Stimulated activated naive CD8-positive, alpha-beta T cell treated with anti-CD3 and anti-CD28 coated beads, Interleukin-15, Interleukin-2, amounts not matched to agents 100 ng/mL and 50 ng/mL, for 24 hours (primary cell): ENCODE results near the gene ATXN1.

ENCODE experiments used
- H3K27ac Mint-ChIP-seq: one replicate; pipeline ENCODE4 v1.8.0; 2021; ENCODE audit warnings: mild to moderate bottlenecking, mixed read lengths
- H3K27me3 Mint-ChIP-seq: one replicate; pipeline ENCODE4 v1.8.0; 2021; ENCODE audit warnings: mixed read lengths
- H3K36me3 Mint-ChIP-seq: one replicate; pipeline ENCODE4 v1.8.0; 2021; ENCODE audit warnings: low read depth, mixed read lengths
- H3K4me1 Mint-ChIP-seq: one replicate; pipeline ENCODE4 v1.8.0; 2021; ENCODE audit warnings: low read depth, mixed read lengths
- H3K4me3 Mint-ChIP-seq: one replicate; pipeline ENCODE4 v1.8.0; 2021; ENCODE audit warnings: mild to moderate bottlenecking, mixed read lengths
- H3K9me3 Mint-ChIP-seq: one replicate; pipeline ENCODE4 v1.8.0; 2021; ENCODE audit warnings: mixed read lengths

ATXN1 gene

GRCh38 chr6:16362296-16362695 lies 399.0 kb downstream of the ATXN1 start:
- no peaks in the 10 kb centered on the region for H3K27me3 Mint-ChIP-seq
- peaks cover 14% of the 10 kb centered on the region for H3K36me3 Mint-ChIP-seq
- H3K4me1 Mint-ChIP-seq = no peaks in the 10 kb centered on the region
- no peak overlapping the region for H3K4me3 Mint-ChIP-seq
- H3K27ac Mint-ChIP-seq = no peak overlapping the region
- no peaks in the 10 kb centered on the region for H3K9me3 Mint-ChIP-seq

DNA sequence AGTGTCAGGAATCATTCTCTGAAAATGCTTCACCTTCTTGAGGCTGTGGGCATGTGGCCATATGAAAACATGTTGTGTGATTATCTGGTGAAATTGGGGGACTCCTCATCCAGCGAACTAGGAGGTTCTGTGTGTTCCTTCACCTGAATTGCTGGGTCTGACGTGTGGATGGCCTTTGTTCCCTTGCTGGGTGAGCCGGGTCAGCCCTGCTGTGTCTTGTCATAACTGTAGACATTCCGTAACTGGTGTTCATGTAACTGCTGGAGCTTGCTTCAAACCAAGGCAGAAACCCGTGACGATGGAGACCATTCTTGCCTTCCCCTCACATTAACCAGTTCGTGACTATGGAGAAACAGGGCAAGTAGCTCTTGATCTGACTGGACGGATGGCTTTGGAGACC lies 399.4 kb downstream of the ATXN1 start:
- H3K36me3 Mint-ChIP-seq = peaks cover 14% of the 10 kb centered on the region
- H3K27ac Mint-ChIP-seq = no peak overlapping the region
- H3K27me3 Mint-ChIP-seq = no peaks in the 10 kb centered on the region
- H3K4me3 Mint-ChIP-seq = no peak overlapping the region
- no peaks in the 10 kb centered on the region for H3K9me3 Mint-ChIP-seq
- H3K4me1 Mint-ChIP-seq = no peaks in the 10 kb centered on the region

GRCh38 chr6:16361121-16361520 lies 400.1 kb downstream of the ATXN1 start:
- H3K36me3 Mint-ChIP-seq = peaks cover 14% of the 10 kb centered on the region
- no peak overlapping the region for H3K4me3 Mint-ChIP-seq
- peaks cover 7% of the 10 kb centered on the region for H3K4me1 Mint-ChIP-seq
- no peaks in the 10 kb centered on the region for H3K27me3 Mint-ChIP-seq
- no peak overlapping the region for H3K27ac Mint-ChIP-seq
- no peaks in the 10 kb centered on the region for H3K9me3 Mint-ChIP-seq

- H3K9me3 Mint-ChIP-seq = no peaks in the 10 kb centered on the region
- H3K4me3 Mint-ChIP-seq = no peak overlapping the region
- H3K27ac Mint-ChIP-seq = no peak overlapping the region
- peaks cover 12% of the 10 kb centered on the region for H3K4me1 Mint-ChIP-seq
- H3K27me3 Mint-ChIP-seq = no peaks in the 10 kb centered on the region
- H3K36me3 Mint-ChIP-seq = peaks cover 14% of the 10 kb centered on the region
These were observed 400.9 kb downstream of the ATXN1 start for GRCh38 chr6:16360365-16360764.

GRCh38 chr6:16359563-16359962 lies 401.7 kb downstream of the ATXN1 start:
- Mint-ChIP-seq H3K36me3 (peaks cover 14% of the 10 kb centered on the region), H3K4me3 (no peak overlapping the region), H3K27me3 (no peaks in the 10 kb centered on the region), H3K9me3 (no peaks in the 10 kb centered on the region), H3K4me1 (peaks cover 12% of the 10 kb centered on the region), H3K27ac (no peak overlapping the region)

DNA sequence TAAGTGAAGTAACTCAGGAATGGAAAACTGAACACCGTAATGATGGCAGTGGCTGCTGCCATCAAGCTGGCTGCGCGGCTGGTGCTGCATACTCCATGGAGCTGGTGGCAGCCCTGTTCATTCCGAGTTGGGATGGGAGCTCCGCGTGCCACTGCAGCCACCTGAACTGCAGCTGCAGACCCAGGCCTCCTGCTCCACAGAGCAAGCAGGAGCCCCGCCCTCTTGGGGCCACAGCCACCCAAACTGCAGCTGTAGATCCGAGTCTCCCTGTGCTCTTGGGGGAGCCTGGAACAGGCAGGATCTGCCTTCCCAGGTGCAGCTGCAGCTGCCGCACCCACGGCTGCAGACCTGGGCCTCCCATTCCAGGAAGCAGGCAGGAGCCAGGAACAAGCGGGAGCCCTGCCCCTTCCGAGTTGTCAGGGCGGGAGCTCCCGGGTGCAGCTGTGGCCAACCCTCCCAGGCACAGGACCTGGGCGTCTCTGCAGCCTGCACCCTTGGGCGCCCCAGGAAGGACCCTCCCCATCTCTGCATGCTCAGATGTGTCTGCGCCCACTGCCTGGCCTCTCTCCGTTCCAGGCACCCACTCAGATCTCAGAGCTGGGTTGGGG lies 402.6 kb downstream of the ATXN1 start:
- no peak overlapping the region for H3K4me3 Mint-ChIP-seq
- H3K4me1 Mint-ChIP-seq = peaks cover 12% of the 10 kb centered on the region
- no peak overlapping the region for H3K27ac Mint-ChIP-seq
- H3K9me3 Mint-ChIP-seq = no peaks in the 10 kb centered on the region
- H3K27me3 Mint-ChIP-seq = no peaks in the 10 kb centered on the region
- H3K36me3 Mint-ChIP-seq = peaks cover 14% of the 10 kb centered on the region

GRCh38 chr6:16355699-16356446 lies 405.4 kb downstream of the ATXN1 start:
- H3K9me3 Mint-ChIP-seq = no peaks in the 10 kb centered on the region
- H3K27ac Mint-ChIP-seq = no peak overlapping the region
- H3K4me1 Mint-ChIP-seq = peaks cover 12% of the 10 kb centered on the region
- H3K4me3 Mint-ChIP-seq = no peak overlapping the region
- H3K27me3 Mint-ChIP-seq = no peaks in the 10 kb centered on the region
- peaks cover 3% of the 10 kb centered on the region for H3K36me3 Mint-ChIP-seq

- H3K4me3 Mint-ChIP-seq = no peak overlapping the region
- no peak overlapping the region for H3K27ac Mint-ChIP-seq
- no peaks in the 10 kb centered on the region for H3K9me3 Mint-ChIP-seq
- H3K36me3 Mint-ChIP-seq = peaks cover 3% of the 10 kb centered on the region
- H3K4me1 Mint-ChIP-seq = peaks cover 12% of the 10 kb centered on the region
- H3K27me3 Mint-ChIP-seq = no peaks in the 10 kb centered on the region
These were observed 406.0 kb downstream of the ATXN1 start for GRCh38 chr6:16355238-16355637.

DNA sequence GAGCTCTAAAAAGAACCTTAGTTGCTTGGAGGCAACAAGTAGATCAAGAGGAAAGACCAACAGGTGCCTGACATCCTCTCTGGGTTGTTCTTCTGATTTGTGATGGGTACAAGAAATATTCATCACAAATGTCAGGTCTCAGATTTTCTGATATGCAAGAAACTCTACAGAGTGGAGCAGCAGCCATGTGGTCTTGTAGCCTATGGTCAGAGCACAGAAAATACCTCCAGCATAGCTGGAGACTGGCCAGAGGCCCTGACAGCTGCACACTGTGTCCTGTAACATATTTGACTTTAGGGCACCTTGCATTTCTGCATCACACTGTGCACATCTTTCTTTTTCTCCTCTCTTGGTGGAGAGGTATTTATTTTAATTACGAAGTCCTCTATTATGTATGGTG lies 406.6 kb downstream of the ATXN1 start:
- H3K36me3 Mint-ChIP-seq = peaks cover 3% of the 10 kb centered on the region
- no peaks in the 10 kb centered on the region for H3K27me3 Mint-ChIP-seq
- H3K9me3 Mint-ChIP-seq = no peaks in the 10 kb centered on the region
- H3K27ac Mint-ChIP-seq = no peak overlapping the region
- no peak overlapping the region for H3K4me3 Mint-ChIP-seq
- H3K4me1 Mint-ChIP-seq = peaks cover 12% of the 10 kb centered on the region

DNA sequence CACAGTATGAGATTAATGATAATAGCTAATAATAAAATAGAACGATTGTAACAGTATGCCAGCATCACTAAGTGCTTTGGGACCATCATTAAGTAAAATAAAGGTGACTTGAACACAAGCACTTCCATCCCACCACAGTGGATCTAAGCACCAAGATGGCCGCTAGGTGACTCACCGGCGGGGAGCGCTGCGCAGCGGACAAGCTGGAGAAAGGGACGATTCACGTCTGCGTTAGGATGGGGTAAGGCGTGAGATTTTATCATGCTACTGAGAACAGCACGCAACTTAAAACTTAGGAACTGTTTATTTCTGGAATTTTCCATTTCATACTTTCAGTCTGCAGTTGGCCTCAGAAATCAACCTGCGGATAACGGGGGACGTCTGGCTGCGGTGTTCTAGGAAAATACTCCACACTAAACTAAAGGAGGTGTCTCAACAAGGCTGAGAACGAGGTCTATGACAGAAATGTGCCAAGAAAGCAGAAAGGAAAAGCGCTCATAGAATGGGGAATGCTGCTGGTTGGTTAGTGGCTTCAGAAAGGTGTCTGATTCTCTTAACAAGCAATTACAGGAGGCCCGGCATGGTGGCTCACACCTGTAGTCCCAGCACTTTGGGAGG lies 408.3 kb downstream of the ATXN1 start:
- H3K4me1 Mint-ChIP-seq = peaks cover 12% of the 10 kb centered on the region
- H3K9me3 Mint-ChIP-seq = no peaks in the 10 kb centered on the region
- no peak overlapping the region for H3K27ac Mint-ChIP-seq
- H3K36me3 Mint-ChIP-seq = peaks cover 3% of the 10 kb centered on the region
- no peak overlapping the region for H3K4me3 Mint-ChIP-seq
- no peaks in the 10 kb centered on the region for H3K27me3 Mint-ChIP-seq

DNA sequence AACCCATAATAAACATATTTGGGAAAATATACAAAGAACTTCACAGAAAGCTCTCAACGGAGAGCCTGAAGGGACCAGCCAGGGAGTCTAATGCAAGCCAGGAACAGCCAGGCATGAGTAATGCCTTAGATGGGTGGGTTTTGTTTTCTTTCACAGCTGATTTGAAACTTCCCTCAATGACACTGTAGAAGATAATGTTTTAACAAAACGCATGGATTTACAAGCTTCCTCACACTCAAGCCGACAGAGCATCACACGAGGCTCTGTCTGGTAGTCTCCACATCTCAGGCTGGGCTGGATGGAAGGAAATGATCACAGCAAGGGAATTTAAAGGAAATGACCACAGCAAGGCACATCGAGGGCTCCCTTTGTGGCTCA lies 409.0 kb downstream of the ATXN1 start:
- no peak overlapping the region for H3K27ac Mint-ChIP-seq
- peaks cover 12% of the 10 kb centered on the region for H3K4me1 Mint-ChIP-seq
- H3K36me3 Mint-ChIP-seq = peaks cover 3% of the 10 kb centered on the region
- no peak overlapping the region for H3K4me3 Mint-ChIP-seq
- H3K9me3 Mint-ChIP-seq = no peaks in the 10 kb centered on the region
- H3K27me3 Mint-ChIP-seq = no peaks in the 10 kb centered on the region

DNA sequence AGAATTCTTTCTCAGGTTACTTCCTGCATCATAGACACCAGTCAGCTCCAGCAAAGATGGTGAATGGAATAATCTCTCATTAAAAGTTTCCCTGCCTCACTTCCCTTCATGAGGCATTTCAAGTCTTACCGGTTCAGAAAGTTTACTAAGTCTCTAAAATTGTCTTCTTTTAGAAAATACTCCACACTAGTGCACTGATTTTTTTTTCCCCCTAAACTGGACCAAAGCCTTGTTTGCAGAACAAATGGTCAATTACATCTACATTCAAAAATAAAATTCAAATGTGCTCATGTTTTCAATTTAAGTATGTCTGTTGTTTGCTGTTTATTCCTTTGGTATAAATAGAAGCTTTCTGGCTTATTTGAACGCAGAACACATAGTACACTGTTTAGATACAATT lies 411.7 kb downstream of the ATXN1 start:
- no peaks in the 10 kb centered on the region for H3K9me3 Mint-ChIP-seq
- no peak overlapping the region for H3K4me3 Mint-ChIP-seq
- no peak overlapping the region for H3K27ac Mint-ChIP-seq
- no peaks in the 10 kb centered on the region for H3K27me3 Mint-ChIP-seq
- H3K4me1 Mint-ChIP-seq = no peaks in the 10 kb centered on the region
- peaks cover 3% of the 10 kb centered on the region for H3K36me3 Mint-ChIP-seq

GRCh38 chr6:16346831-16347230 lies 414.4 kb downstream of the ATXN1 start:
- Mint-ChIP-seq H3K9me3 (no peaks in the 10 kb centered on the region), H3K27me3 (no peaks in the 10 kb centered on the region)

GRCh38 chr6:16345449-16346330 lies 415.6 kb downstream of the ATXN1 start:
- Mint-ChIP-seq H3K36me3 (peaks cover 9% of the 10 kb centered on the region), H3K27me3 (no peaks in the 10 kb centered on the region), H3K4me3 (no peak overlapping the region), H3K4me1 (peaks cover 11% of the 10 kb centered on the region), H3K27ac (no peak overlapping the region), H3K9me3 (no peaks in the 10 kb centered on the region)

More at GRCh38 chr6:16346831-16347230, 414.4 kb downstream of the ATXN1 start:
- H3K4me3 Mint-ChIP-seq = no peak overlapping the region
- H3K27ac Mint-ChIP-seq = no peak overlapping the region
- peaks cover 11% of the 10 kb centered on the region for H3K4me1 Mint-ChIP-seq
- H3K36me3 Mint-ChIP-seq = peaks cover 9% of the 10 kb centered on the region

DNA sequence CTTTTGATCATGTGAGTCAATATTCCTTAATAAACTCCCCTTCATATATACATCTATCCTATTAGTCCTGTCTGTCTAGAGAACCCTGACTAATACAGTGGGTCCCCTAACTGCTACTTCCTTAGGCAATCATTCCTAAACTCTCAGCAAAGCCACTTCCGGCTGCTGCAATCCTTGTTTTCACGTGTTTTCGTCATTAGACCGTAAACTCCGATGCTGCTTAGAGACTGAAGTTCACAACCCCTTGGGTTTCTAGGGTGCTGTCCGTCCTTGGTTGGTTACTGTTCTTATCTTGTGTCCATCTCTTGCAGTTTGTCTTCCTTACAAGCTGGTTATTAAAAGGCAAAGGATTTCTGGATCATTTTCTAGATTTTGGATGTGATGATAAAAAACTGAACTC lies 416.5 kb downstream of the ATXN1 start:
- Mint-ChIP-seq H3K27ac (no peak overlapping the region), H3K36me3 (peaks cover 9% of the 10 kb centered on the region), H3K9me3 (no peaks in the 10 kb centered on the region), H3K4me1 (peaks cover 11% of the 10 kb centered on the region), H3K4me3 (no peak overlapping the region), H3K27me3 (no peaks in the 10 kb centered on the region)
